Measurements from ENCODE around the gene PRTG. TPM values are rescaled to one million over a fixed set of nuclear protein-coding genes. Genes with fewer than 3 reads are reported as not detected.
"Not testable (repeated sequence)": the region's sequence is repeated elsewhere in the genome, so short reads cannot be mapped to it uniquely, and the experiment has no call there.

Gene PRTG
- total and polyA plus RNA-seq, 2 experiments from 2014 or later: under 0.01 TPM; not detected in 1

GRCh38 chr15:55737373-55737772 lies 5.6 kb downstream of the PRTG start:
- Histone ChIP-seq H3K27ac (no peak overlapping the region), H4K20me1 (ENCODE audit: insufficient read depth) (no peaks in the 10 kb centered on the region), H3K79me2 (ENCODE audit: insufficient read depth) (no peaks in the 10 kb centered on the region), H3K4me2 (ENCODE audit: unreplicated experiment) (no peak overlapping the region), H3K9me2 (ENCODE audit: insufficient read depth) (no peaks in the 10 kb centered on the region), H2AFZ (no peak overlapping the region), H3K27me3 (replicated peaks; ENCODE audit: insufficient read depth) (peaks cover 44% of the 10 kb centered on the region), H3K4me3 (no peak overlapping the region), H3K36me3 (ENCODE audit: low read depth) (no peaks in the 10 kb centered on the region), H3K4me1 (ENCODE audit: insufficient read depth) (peaks cover 6% of the 10 kb centered on the region; the same call in 1 of the 2 replicates), H3K9me3 (ENCODE audit: low read depth) (no peaks in the 10 kb centered on the region), H3K9ac (no peak overlapping the region), H3F3A (ENCODE audit: insufficient read depth) (no peaks in the 10 kb centered on the region)
- no peak for DNase-seq
- TF ChIP-seq EZH2 (IDR thresholded peaks at IDR 0.05; ENCODE audit: insufficient read depth, poor library complexity, severe bottlenecking) (no peak), EZH2phosphoT487 (IDR thresholded peaks at IDR 0.05; ENCODE audit: insufficient read depth, low read depth) (no peak)
- in situ Hi-C loops (cut with MboI): no loop called here

GRCh38 chr15:55736756-55737155 lies 6.2 kb downstream of the PRTG start:
- Histone ChIP-seq H2AFZ (no peak overlapping the region), H3F3A (ENCODE audit: insufficient read depth) (no peaks in the 10 kb centered on the region)

GRCh38 chr15:55734641-55735040 lies 8.3 kb downstream of the PRTG start:
- H4K20me1 ChIP-seq (ENCODE audit: insufficient read depth): no peaks in the 10 kb centered on the region
- H3K27me3 ChIP-seq (replicated peaks; ENCODE audit: insufficient read depth): peaks cover 17% of the 10 kb centered on the region
- 36 to 42% methylated on average over 2 of the region's 2 CpGs for WGBS, 2 experiments (ENCODE audit: low coverage in 1 of 2, low lambda C conversion rate in 2 of 2, missing lambda C conversion rate in 2 of 2)
- no peaks in the 10 kb centered on the region for H3F3A ChIP-seq (ENCODE audit: insufficient read depth)
- no peaks in the 10 kb centered on the region for H3K9me3 ChIP-seq (ENCODE audit: low read depth)
- no peak overlapping the region for H2AFZ ChIP-seq
- no peaks in the 10 kb centered on the region for H3K36me3 ChIP-seq (ENCODE audit: low read depth)
- no peaks in the 10 kb centered on the region for H3K79me2 ChIP-seq (ENCODE audit: insufficient read depth)
- no peaks in the 10 kb centered on the region for H3K9me2 ChIP-seq (ENCODE audit: insufficient read depth)
- no peak overlapping the region for H3K4me3 ChIP-seq
- TF ChIP-seq EZH2 (IDR thresholded peaks at IDR 0.05; ENCODE audit: insufficient read depth, poor library complexity, severe bottlenecking) (no peak), EZH2phosphoT487 (IDR thresholded peaks at IDR 0.05; ENCODE audit: insufficient read depth, low read depth) (no peak)
- no peak overlapping the region for H3K9ac ChIP-seq
- no peak for DNase-seq
- no peak overlapping the region for H3K4me2 ChIP-seq (ENCODE audit: unreplicated experiment)
- in situ Hi-C loops (cut with MboI): no loop called here
- no peaks in the 10 kb centered on the region for H3K4me1 ChIP-seq (ENCODE audit: insufficient read depth)
- H3K27ac ChIP-seq: no peak overlapping the region

More at GRCh38 chr15:55736756-55737155, 6.2 kb downstream of the PRTG start:
- Histone ChIP-seq H3K4me2 (ENCODE audit: unreplicated experiment) (no peak overlapping the region), H3K4me1 (ENCODE audit: insufficient read depth) (0 out of 2 replicates have a peak, but pooled peaks cover under 1% of the 10 kb centered on the region), H3K9me3 (ENCODE audit: low read depth) (no peaks in the 10 kb centered on the region), H4K20me1 (ENCODE audit: insufficient read depth) (no peaks in the 10 kb centered on the region), H3K9ac (no peak overlapping the region), H3K36me3 (ENCODE audit: low read depth) (no peaks in the 10 kb centered on the region), H3K27ac (no peak overlapping the region), H3K9me2 (ENCODE audit: insufficient read depth) (no peaks in the 10 kb centered on the region), H3K27me3 (replicated peaks; ENCODE audit: insufficient read depth) (peaks cover 38% of the 10 kb centered on the region), H3K4me3 (no peak overlapping the region), H3K79me2 (ENCODE audit: insufficient read depth) (no peaks in the 10 kb centered on the region)
- no peak for TF ChIP-seq EZH2phosphoT487 (IDR thresholded peaks at IDR 0.05; ENCODE audit: insufficient read depth, low read depth)
- 19 to 21% methylated on average over 3 of the region's 3 CpGs for WGBS, 2 experiments (ENCODE audit: low coverage in 1 of 2, low lambda C conversion rate in 2 of 2, missing lambda C conversion rate in 2 of 2)
- in situ Hi-C loops (cut with MboI): no loop called here
- no peak for DNase-seq

GRCh38 chr15:55733461-55733860 lies 9.5 kb downstream of the PRTG start:
- not testable (repeated sequence) for H3K9me2 ChIP-seq (ENCODE audit: insufficient read depth); H3K4me3 ChIP-seq

GRCh38 chr15:55721554-55722185 lies 21.3 kb downstream of the PRTG start:
- H3K4me1 ChIP-seq (ENCODE audit: insufficient read depth): no peaks in the 10 kb centered on the region
- no peaks in the 10 kb centered on the region for H3K9me3 ChIP-seq (ENCODE audit: low read depth)
- H3F3A ChIP-seq (ENCODE audit: insufficient read depth): no peaks in the 10 kb centered on the region
- no peak overlapping the region for H3K4me2 ChIP-seq (ENCODE audit: unreplicated experiment)
- no peak overlapping the region for H3K4me3 ChIP-seq
- H4K20me1 ChIP-seq (ENCODE audit: insufficient read depth): no peaks in the 10 kb centered on the region
- TF ChIP-seq EZH2 (IDR thresholded peaks at IDR 0.05; ENCODE audit: insufficient read depth, poor library complexity, severe bottlenecking): no peak
- TF ChIP-seq EZH2phosphoT487 (IDR thresholded peaks at IDR 0.05; ENCODE audit: insufficient read depth, low read depth): no peak
- H3K36me3 ChIP-seq (ENCODE audit: low read depth): no peaks in the 10 kb centered on the region
- H3K79me2 ChIP-seq (ENCODE audit: insufficient read depth): no peaks in the 10 kb centered on the region
- in situ Hi-C loops (cut with MboI): no loop called here
- 4 to 5% methylated on average over 3 of the region's 3 CpGs for WGBS, 2 experiments (ENCODE audit: low coverage in 1 of 2, low lambda C conversion rate in 2 of 2, missing lambda C conversion rate in 2 of 2)
- H3K9me2 ChIP-seq (ENCODE audit: insufficient read depth): no peaks in the 10 kb centered on the region
- no peak for DNase-seq
- H2AFZ ChIP-seq: no peak overlapping the region
- 0 out of 2 replicates have a peak, but pooled peaks cover 6% of the 10 kb centered on the region for H3K27me3 ChIP-seq (replicated peaks; ENCODE audit: insufficient read depth)
- H3K27ac ChIP-seq: no peak overlapping the region
- no peak overlapping the region for H3K9ac ChIP-seq

More at GRCh38 chr15:55733461-55733860, 9.5 kb downstream of the PRTG start:
- H3K36me3 ChIP-seq (ENCODE audit: low read depth); H3K9me3 ChIP-seq (ENCODE audit: low read depth); H3K4me2 ChIP-seq (ENCODE audit: unreplicated experiment); H3F3A ChIP-seq (ENCODE audit: insufficient read depth); H3K4me1 ChIP-seq (ENCODE audit: insufficient read depth); H3K9ac ChIP-seq; DNase-seq; H4K20me1 ChIP-seq (ENCODE audit: insufficient read depth); H2AFZ ChIP-seq; H3K27me3 ChIP-seq (replicated peaks; ENCODE audit: insufficient read depth); H3K79me2 ChIP-seq (ENCODE audit: insufficient read depth); H3K27ac ChIP-seq; in situ Hi-C loops (cut with MboI): not testable (repeated sequence)
- 63 to 73% methylated on average over 7 of the region's 7 CpGs for WGBS, 2 experiments (ENCODE audit: low coverage in 1 of 2, low lambda C conversion rate in 2 of 2, missing lambda C conversion rate in 2 of 2)

Data from GM23248 (cell line).